ENCODE results near the gene ATG2A. TPM values are rescaled to one million over a fixed set of nuclear protein-coding genes. Genes with fewer than 3 reads are reported as not detected.

Gene ATG2A
- total and polyA plus RNA-seq, 10 of the 15 experiments (the other 5 are each of a cell fraction or from before 2014, with no cell fraction given) = 0.08 to 19.0 (median 4.6) TPM

- TF ChIP-seq, protein P1, sequence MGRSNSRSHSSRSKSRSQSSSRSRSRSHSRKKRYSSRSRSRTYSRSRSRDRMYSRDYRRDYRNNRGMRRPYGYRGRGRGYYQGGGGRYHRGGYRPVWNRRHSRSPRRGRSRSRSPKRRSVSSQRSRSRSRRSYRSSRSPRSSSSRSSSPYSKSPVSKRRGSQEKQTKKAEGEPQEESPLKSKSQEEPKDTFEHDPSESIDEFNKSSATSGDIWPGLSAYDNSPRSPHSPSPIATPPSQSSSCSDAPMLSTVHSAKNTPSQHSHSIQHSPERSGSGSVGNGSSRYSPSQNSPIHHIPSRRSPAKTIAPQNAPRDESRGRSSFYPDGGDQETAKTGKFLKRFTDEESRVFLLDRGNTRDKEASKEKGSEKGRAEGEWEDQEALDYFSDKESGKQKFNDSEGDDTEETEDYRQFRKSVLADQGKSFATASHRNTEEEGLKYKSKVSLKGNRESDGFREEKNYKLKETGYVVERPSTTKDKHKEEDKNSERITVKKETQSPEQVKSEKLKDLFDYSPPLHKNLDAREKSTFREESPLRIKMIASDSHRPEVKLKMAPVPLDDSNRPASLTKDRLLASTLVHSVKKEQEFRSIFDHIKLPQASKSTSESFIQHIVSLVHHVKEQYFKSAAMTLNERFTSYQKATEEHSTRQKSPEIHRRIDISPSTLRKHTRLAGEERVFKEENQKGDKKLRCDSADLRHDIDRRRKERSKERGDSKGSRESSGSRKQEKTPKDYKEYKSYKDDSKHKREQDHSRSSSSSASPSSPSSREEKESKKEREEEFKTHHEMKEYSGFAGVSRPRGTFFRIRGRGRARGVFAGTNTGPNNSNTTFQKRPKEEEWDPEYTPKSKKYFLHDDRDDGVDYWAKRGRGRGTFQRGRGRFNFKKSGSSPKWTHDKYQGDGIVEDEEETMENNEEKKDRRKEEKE (IDR thresholded peaks at IDR 0.05) = no peak
- no peak for TF ChIP-seq PAX8 (IDR thresholded peaks at IDR 0.05)
- 0 out of 2 replicates have a peak, but pooled peaks have one; percentile 8 for TF ChIP-seq BACH1 (IDR thresholded peaks at IDR 0.05; ENCODE audit: borderline replicate concordance)
- peak; percentile 45 for TF ChIP-seq NR2C1 (IDR thresholded peaks at IDR 0.05)
- TF ChIP-seq FOXK2 (IDR thresholded peaks at IDR 0.05) = peak; percentile 89
- no peak for TF ChIP-seq RAD51 (IDR thresholded peaks at IDR 0.05)
- peak; percentile 47; the same call in 1 of the 2 replicates for TF ChIP-seq IKZF1 (conservative IDR thresholded peaks at IDR 0.05)
- no peak for TF ChIP-seq CEBPB (IDR thresholded peaks at IDR 0.05; ENCODE audit: borderline replicate concordance in 1 of 2, low read depth in 2 of 2, low read length in 2 of 2)
- TF ChIP-seq WRNIP1 (IDR thresholded peaks at IDR 0.05; ENCODE audit: borderline replicate concordance, low read depth, low read length) = no peak
- TF ChIP-seq, protein P2, sequence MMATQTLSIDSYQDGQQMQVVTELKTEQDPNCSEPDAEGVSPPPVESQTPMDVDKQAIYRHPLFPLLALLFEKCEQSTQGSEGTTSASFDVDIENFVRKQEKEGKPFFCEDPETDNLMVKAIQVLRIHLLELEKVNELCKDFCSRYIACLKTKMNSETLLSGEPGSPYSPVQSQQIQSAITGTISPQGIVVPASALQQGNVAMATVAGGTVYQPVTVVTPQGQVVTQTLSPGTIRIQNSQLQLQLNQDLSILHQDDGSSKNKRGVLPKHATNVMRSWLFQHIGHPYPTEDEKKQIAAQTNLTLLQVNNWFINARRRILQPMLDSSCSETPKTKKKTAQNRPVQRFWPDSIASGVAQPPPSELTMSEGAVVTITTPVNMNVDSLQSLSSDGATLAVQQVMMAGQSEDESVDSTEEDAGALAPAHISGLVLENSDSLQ (IDR thresholded peaks at IDR 0.05) = peak; percentile 55; the same call in 1 of the 2 replicates
- TF ChIP-seq ZSCAN29 (IDR thresholded peaks at IDR 0.05) = no peak
- TF ChIP-seq SP1 (IDR thresholded peaks at IDR 0.05; ENCODE audit: low read depth, low read length) = peak; percentile 18
- TF ChIP-seq, protein P3, sequence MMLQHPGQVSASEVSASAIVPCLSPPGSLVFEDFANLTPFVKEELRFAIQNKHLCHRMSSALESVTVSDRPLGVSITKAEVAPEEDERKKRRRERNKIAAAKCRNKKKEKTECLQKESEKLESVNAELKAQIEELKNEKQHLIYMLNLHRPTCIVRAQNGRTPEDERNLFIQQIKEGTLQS (IDR thresholded peaks at IDR 0.05; ENCODE audit: borderline replicate concordance, extremely low read depth, low read depth, low read length) = no peak
- TF ChIP-seq TBL1XR1 (IDR thresholded peaks at IDR 0.05; ENCODE audit: low read depth, low read length) = peak; percentile 72; the same call in 1 of the 2 replicates
- TF ChIP-seq E4F1 (IDR thresholded peaks at IDR 0.05; ENCODE audit: borderline replicate concordance, partially characterized antibody) = peak; percentile 38
- peak; percentile 15; the same call in 1 of the 2 replicates for TF ChIP-seq MLLT1 (IDR thresholded peaks at IDR 0.05)
- no peak for TF ChIP-seq CHD1 (IDR thresholded peaks at IDR 0.05; ENCODE audit: low read depth, low read length)
- peak; percentile 80; the same call in 1 of the 2 replicates for TF ChIP-seq CREB1 (IDR thresholded peaks at IDR 0.05; ENCODE audit: low read depth)
- no peak for TF ChIP-seq BMI1 (IDR thresholded peaks at IDR 0.05; ENCODE audit: borderline replicate concordance)
- no peak for TF ChIP-seq EZH2 (IDR thresholded peaks at IDR 0.05; ENCODE audit: borderline replicate concordance, control insufficient read depth, low read depth, low read length)
- TF ChIP-seq POLR2AphosphoS5 (IDR thresholded peaks at IDR 0.05; ENCODE audit: low read length) = peak; percentile 50; the same call in 1 of the 2 replicates
- TF ChIP-seq TAF1 (IDR thresholded peaks at IDR 0.05; ENCODE audit: borderline replicate concordance, low read depth, low read length) = no peak
- TF ChIP-seq RUNX3 (IDR thresholded peaks at IDR 0.05; ENCODE audit: low read length) = peak; percentile 52; the same call in 1 of the 2 replicates
Measured at GRCh38 chr11:64916040-64916774, 802 bp downstream of the ATG2A start (continued).
